G401.6 (cell line): ENCODE results near the gene SIRT2.

Source experiments
- FAIRE-seq: peaks from 2 replicates; lab custom pipeline; 2012; peaks lifted over from hg19 to GRCh38; lab: Jason Lieb, UNC

SIRT2 gene

DNA sequence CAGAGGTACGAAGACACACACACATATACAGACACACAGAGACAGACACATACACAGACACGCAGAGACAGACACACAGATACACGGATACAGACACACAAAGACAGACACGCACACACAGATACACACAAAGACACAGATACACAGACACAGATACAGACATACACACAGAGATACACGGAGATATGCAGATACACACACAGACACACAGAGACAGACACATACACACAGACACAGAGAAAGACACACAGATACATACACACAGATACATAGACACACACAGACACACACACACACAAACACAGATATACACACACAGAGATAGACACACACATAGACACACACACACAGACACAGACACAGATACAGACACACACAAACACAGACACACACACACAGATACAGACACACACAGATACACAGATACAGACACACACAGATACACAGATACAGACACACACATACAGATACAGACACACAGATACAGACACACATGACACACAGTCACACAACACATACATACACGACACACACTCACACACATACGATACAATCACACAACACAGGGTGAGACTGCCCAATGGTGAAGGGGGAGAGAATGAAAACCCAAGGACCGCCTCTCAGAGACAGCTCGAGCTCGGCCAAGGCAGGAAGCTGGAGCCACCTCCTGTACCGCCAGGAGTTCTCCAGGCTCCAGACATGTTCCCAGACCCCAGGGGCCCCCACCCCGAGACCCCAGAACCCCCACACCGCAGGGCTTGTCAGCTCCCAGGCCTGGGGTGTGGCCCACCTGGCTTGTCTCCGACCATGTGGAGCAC lies 21.4 kb upstream of the SIRT2 start:
- no peak for FAIRE-seq

DNA sequence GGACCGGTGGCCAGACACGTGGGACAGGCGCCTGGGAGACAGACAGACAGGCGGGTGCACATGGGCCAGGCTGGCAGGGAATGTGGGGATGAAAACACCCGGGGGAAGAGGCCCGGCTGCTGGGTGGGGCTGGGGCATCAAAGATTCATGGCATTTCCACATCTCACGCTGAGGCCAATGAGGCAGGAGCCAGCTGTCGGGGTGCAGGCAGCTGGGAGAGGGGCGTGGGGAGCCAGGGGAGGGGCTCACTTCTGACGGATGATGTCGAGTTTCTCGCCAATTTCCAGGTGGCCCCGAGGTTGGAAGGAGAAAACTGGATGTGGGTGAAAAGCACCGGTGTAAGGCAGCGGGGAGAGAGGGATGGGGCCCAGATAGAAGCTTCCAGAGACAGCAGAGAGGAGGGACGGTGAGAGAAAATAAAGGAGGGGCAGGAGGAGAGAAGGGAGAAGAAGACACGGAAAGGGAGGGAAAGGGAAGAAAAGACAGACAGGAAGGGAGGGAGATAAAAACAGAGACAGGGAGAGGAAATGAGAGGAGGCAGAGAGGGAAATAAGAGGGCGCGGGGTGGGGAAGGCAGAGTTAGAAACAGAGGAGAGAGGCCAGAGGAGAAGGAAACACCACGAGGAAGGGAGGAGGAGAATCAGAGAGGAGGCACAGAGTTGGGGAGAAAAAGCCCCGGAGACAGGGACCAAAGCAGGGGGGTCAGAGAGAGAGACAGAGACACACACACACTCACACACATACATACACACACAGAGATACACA lies 20.6 kb upstream of the SIRT2 start:
- no peak for FAIRE-seq

DNA sequence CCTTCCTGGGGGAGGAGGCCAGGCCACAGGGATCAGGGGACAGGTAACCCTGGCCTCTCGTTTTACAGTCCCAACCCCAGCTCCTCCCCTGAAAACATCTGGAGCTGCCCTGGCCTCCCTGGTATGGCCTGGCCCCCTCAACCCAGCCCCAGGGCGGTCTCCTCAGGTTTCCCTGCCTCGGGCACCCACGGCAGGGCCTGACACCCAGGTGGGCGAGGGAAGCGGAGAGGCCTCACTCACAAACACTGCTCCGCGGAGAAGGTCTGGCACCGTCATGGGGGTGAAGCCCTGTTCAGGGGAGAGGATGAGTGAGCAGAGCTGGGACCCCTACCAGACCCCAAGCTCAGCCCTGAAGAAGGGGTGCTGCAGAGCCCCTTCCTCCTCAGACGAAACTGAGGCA lies 19.1 kb upstream of the SIRT2 start:
- FAIRE-seq, result no peak

DNA sequence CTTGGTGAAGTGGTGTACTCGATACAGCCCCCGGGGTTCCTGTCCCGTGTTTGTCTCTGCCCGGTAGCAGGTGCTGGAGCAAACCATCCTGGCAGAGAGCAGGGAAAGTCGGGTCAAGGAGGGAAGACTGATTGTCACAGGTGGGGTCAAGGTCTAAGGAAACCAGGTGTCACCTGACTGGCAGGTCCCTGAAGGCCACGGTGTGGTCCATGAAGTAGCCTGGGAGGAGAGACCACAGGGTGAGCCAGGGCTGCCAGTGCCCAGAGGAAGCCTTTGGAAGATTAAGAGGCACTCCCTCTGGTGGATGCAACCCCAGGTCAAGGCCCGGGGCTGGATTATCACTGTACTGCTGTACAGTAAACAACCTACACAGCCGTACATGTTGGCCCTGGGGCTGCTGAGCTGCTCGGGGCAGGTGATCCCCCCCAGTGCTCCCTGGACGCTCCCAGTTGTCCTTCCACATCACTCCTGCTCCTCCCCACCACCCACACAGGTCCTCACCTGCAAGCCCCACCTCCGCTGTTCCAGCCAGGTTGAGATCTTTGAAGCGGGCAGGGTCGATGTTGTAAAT lies 18.6 kb upstream of the SIRT2 start:
- FAIRE-seq, result no peak

DNA sequence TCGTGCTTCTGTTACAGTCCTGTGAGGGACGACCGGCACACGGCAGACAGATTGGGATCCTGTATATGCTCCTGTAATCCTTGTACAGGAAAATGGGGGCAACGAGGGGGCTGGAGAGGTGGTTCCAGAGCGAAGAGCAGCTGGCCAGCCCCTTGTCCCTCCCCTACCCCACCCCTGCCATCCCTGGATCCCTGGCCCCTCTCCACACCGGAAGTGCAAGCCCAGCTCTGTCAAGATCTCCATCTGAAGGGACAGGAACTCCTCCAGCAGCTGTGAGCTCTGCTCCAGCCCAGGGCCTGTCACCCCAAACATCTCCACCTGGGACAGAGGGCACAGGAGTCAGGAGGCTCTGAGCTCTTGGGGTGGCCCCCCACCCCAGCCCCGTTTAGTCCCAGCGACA lies 18.1 kb upstream of the SIRT2 start:
- FAIRE-seq, result no peak

DNA sequence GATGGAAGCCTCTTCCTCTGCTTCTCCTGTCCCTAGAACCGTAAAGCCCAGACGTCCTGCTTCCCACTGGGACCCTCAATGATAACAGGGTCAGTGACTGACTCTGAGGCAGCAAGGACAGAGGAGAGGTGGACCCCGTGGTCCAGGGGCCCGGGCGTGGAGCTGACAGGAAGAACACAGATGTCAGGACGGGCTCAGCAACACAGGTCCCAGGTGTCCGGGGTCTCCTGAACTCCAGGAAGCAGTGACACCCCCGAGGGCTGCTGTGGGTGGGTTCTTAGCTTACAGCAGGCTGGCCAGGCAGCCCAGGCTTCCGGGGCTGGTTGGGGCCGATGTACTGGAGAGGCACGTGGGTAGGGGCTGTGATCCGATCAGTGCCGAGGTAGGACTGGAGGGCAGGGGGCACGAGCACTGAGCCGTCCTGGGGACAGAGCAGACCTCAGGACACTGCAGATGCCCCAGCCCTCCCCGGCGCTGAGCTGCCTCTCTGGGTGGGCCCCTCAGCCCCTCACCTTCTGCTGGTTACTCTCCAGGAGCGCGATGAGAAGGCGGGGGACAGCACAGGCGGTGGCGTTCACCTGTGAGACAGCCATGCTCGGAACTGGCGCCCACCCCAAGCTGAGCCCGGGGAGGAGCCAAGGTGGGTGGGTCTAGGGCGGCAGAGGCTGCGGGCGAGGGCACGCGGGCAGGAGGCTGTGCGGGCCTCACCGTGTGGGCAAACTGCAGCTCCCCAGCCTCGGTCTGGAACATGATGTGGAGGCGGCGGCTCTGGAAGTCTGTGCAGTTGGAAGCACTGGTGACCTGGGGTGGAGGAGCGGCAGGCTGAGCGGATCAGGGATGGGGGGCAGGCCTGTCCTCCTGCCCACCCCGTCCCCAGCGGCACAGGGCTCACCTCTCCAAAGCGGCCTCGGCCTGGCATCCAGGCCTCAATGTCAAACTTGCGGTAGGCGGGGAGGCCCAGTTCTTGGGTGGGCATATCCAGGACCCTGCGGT lies 16.2 kb upstream of the SIRT2 start:
- FAIRE-seq, result no peak

DNA sequence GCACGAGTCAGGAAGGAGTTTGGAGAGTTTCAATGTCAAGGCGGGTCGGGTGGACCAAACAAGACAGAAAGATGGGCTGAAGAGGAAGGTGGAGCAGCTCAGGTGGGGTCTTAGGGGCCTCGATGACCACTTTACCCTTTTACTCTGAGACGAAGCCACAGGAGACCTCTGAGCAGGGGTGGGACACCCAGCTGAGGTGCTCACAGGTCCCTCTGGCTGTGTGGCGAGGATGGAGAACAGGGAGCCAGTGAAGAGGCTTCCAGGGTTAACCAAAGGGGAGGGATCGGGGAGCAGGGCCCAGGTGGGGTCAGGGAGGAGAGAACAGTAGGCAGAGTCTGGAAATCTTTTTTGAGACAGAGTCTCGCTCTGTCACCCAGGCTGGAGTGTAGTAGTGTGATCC lies 14.5 kb upstream of the SIRT2 start:
- no peak for FAIRE-seq

DNA sequence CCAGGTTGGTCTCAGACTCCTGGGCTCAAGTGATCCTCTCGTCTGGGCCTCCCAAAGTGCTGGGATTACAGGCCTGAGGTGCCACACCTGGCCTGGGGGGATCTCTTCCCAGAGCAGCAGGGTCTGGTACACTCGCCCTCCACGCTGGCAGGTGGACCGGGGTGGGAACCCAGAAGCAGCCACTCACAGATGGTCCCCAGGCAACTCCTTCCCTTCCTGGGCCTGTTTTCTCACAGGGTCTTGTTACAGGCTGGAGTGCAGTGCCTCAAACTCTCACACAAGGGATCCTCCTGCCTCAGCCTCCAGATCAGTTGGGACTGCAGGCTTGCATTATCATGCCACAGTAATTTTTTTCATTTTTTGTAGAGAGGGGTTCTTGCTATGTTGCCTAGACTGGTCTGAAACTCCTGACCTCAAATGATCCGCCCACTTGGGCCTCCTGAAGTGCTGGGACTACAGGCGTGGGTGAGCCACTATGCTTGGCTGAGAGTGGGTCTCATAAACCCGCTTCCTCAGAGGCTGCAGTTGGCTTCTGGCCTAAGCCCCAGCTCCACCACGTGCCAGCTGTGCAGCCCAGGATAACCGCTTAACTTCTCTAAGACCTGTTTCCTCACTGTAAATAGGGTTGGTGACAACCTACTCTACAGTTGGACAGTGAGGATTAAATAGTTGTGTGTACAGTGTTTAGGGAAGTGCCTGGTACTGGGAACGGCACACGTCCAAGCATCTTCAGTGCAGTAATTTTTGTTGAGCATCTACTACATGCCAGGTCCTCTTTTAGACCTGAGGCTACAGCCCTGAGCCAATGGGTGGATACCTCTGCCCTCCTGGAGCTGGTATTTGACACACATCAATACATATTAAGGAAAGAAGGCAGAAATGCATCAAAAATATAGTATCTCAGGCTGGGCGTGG lies 13.4 kb upstream of the SIRT2 start:
- no peak for FAIRE-seq

DNA sequence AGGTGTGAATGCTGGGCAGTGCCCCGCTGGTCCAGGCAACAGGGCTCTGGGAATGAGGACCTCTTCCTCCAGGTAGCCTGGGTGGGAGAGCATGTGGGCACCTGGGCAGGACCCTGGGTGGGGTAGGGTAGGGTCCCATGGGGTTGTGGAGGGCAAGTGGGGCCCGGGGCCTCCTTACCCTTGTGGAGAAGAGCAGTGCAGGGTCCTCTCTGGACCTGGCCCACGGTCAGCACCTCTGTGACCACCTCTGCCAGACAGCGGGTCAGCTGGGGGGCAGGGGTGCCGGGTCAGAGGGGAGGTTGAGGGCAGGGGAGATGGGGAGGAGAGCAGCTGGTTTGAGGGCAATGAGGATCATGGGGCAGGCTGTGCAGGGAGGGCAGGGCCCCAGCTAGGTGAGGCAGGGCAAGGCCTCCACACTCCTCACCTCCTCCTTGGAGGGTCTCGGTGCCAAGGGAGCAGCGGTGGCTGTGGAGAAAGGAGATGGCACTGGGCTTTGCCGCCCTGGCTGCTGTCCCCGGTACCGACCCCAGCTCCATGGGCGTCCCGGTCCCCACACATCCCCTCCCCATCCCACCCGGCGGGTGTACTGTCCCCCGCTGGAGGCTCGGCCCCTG lies 12.1 kb upstream of the SIRT2 start:
- no peak for FAIRE-seq

DNA sequence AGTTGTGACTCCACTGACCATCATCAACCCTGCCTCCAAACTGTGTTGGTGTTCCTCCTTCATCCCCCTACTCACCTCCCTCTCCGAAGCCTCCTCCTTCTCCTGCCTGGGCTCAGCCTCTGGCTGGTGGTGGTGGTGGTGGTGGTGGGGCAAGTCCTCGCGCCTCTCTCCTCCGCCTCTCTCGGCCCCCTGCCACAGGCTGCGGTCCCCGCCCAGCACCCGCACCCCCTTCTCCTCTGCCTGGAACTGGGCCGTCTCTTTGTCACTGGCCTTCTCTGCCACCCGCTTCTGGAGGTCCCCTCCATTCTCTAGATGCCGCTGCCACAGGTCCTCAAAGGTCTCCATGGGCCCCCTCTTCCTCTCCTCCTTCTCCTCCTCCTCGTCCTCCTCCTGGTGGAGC lies 11.1 kb upstream of the SIRT2 start:
- no peak for FAIRE-seq

DNA sequence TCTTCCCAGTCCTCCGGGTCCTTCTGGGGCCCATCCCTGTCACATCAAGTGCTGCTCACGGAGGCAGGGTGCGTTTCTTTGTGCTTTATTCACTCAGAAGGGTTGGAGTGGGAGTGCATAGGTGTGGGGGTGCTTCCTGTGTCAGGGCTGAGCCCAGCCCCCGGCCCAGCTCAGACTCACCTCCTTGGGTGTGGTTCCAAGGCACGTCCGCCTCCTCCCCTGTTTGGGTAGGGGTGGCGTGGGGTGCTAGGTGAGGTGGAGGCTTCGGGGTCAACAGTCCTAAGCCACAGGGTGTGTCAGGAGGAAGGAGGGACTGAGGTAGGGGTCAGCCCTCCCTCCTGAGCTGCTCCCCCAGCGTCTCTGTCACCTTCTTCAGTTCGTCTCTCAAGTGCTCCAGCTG lies 9.5 kb upstream of the SIRT2 start:
- no peak for FAIRE-seq

DNA sequence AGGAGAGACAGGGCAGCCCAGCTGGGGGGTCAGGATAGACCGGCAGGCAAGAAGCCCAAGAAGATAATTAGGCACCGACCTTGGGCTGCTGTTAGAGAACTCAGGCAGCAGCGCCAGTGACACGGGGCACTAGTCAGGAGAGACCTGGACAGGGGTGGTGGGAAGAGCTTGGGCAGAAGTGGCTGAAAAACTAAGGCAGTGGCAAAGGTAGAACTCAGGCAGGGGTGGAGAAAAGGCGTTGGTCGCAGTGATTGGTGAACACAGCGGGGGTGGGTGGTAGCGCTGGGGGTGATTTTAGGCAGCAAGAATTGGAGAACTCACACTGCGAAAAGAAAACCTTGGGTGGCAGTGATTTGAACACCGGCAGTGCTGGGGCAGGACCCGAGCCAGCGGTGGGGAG lies 8.3 kb upstream of the SIRT2 start:
- no peak for FAIRE-seq

DNA sequence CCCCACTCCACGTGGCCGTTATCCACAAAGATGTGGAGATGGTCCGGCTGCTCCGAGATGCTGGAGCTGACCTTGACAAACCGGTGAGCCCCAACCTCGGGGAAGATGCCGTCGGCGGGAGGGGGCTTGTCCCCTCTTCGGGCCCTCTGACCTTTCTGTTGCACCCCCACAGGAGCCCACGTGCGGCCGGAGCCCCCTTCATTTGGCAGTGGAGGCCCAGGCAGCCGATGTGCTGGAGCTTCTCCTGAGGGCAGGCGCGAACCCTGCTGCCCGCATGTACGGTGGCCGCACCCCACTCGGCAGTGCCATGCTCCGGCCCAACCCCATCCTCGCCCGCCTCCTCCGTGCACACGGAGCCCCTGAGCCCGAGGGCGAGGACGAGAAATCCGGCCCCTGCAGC lies 7.8 kb upstream of the SIRT2 start:
- no peak for FAIRE-seq

DNA sequence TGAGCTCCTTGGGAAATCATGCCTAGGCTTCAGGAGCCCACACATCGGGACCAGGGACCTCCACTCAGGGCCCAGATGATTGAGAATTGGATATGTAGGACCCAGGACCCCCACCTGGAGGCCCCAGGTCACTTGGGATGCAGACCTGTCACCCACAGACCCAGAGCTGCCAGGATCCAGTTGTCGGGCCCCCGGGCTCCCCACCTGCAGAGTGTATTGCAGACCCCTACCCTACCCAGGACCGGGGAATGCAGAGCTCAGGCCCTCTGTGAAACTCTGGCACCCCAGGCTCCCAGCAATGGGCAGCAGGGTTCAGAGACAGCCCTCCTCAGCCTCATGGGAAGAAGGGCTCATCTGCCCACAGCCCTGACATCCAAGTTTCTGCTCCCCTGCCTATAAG lies 6.2 kb upstream of the SIRT2 start:
- FAIRE-seq, result no peak

DNA sequence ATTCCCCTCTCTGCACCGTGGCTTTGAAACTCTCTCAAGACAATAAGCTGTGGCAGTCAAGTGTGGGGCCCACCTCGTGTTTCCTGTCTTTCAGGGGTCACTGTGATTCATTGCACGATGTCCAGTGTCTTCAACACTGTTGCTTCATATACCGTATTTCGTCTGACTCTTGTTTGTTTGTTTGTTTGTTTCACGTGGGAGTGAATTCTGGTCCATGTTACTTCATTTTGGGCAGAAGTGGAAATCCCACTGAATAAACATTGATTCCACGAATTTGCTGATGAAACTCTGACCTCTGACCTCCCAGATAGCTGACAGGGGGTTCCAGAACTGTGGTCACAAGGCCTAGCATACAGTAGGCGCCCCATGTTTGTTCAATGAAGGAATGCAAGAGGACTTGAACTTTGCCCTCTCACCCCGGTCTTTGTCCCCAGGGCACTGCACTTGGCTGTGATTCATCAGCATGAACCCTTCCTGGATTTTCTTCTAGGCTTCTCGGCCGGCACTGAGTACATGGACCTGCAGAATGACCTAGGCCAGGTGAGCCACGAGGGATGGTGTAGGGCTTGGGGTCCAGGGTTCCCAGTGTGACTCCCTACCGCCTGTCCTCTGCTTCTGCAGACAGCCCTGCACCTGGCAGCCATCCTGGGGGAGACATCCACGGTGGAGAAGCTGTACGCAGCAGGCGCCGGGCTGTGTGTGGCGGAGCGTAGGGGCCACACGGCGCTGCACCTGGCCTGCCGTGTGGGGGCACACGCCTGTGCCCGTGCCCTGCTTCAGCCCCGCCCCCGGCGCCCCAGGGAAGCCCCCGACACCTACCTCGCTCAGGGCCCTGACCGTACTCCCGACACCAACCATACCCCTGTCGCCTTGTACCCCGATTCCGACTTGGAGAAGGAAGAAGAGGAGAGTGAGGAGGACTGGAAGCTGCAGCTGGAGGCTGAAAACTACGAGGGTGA lies 5.4 kb upstream of the SIRT2 start:
- FAIRE-seq, result no peak

DNA sequence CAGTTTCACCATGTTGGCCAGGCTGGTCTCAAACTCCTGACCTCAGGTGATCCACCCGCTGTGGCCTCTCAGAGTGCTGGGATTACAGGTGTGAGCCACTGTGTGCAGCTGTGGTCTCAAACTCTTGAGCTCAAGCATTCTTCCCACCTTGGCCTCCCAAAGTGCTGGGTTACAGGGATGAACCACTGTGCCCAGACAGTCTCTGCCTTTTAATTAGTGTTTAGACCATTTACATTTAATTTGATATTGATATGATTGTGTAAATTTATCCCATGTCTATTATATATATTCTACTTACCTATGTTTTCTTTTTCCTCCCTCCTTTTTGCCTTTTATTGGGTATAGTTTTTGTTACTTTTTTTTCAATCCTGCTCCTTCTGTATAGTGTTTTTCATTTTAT lies 2.3 kb upstream of the SIRT2 start:
- FAIRE-seq, result no peak

DNA sequence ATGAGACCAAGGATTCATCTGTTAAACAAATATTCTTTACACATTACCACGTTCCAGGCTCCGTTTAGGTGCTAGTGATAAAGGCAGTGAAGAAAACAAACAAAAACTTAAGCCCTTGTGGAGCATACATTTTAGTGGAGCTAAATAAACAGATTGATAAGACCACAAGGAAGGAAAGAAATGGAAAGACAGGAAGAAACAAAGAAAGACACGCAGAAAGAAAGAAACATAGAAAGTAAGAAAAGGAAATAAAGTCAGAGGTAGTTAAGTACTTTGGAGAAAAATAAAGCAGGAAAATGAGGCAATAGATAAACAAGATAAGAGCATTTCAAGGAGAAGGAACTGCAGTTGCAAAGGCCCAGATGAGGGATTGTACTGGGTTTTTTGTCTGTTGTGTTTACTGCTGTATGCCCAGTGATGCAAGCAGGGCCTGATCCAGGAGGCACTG lies 1.3 kb upstream of the SIRT2 start:
- FAIRE-seq, result no peak

DNA sequence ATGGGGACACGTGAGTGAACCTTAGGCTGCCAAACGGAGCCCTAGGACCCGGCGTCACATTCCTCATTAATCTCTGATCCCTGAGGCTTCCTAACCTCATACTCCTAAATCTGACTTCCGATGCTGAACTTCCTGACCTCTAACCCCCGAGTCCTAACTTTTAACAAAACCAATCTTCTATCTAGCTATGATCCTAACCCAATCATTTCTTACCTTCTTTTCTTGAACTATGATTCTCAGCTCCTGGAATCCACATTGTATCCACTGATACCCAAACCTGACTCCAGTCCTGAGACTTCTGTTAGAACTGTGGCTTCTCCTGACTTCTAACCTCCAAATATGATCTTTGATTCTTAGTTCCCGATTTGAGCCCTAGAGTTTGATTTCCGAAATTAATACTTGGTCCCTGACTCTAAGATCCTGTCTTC lies 798 bp upstream of the SIRT2 start:
- peak; percentile 6 for FAIRE-seq

DNA sequence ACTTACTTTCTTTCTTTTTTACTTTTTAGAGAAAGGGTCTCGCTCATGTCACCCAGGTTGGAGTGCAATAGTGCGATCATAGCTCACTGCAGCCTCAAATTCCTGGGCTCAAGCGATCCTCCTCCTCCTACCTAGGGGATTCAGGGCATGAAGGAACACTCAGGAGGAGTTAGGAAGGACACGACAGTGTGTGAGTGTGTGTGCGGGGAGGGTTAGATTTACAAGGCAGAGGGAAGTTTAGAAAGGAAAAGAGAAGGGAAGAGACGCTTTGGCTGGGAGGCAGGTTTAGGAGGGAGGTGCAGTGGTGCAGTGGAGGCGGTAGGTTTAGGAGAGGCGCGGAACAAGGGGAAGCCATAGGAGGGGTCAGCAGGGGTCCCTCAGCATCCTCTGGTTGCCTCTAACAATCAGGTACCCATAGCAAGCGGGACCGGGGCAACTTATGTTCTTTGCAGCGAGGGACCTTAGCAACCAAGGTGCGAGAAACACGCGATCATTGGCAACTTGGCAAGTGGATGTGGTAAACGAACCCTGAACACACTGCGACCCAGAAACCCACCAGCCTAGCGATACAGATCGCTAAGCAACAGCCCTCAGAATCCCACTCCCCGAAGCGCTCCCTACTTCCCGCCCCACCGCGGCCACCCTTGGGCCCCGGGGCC lies 501 bp downstream of the SIRT2 start:
- no peak for FAIRE-seq
